Mesenchymal stem cell (in vitro differentiated cells and primary cell): ENCODE measurements around the gene MRPS21.

Experiments used
- DNase-seq: peaks from one replicate; pipeline ENCODE4 v3.0.0-alpha.2; 2013
- H2AFZ ChIP-seq: one replicate; pipeline ENCODE4 v1.6.1; 2013; ENCODE audit warnings: low read depth, mild to moderate bottlenecking, control low read depth, inconsistent platforms, low read length, moderate library complexity
- H2AK5ac ChIP-seq: 2 replicates; pipeline ENCODE4 v1.6.1; 2013; ENCODE audit warnings: low read length, moderate library complexity, mild to moderate bottlenecking, inconsistent platforms; ENCODE audit not compliant: severe bottlenecking
- H2BK120ac ChIP-seq: one replicate; pipeline ENCODE4 v1.6.1; 2013; ENCODE audit warnings: low read depth, mild to moderate bottlenecking, inconsistent platforms, low read length, moderate library complexity
- H2BK12ac ChIP-seq, 2 experiments: one replicate each; pipeline ENCODE4 v1.6.1; 2013; ENCODE audit warnings: inconsistent platforms in 2 of 2, low read length in 2 of 2, mild to moderate bottlenecking in 2 of 2, moderate library complexity in 2 of 2, control low read depth in 1 of 2
- H2BK15ac ChIP-seq: one replicate; pipeline ENCODE4 v1.6.1; 2013; ENCODE audit warnings: mild to moderate bottlenecking, low read depth, inconsistent platforms; ENCODE audit not compliant: poor library complexity, severe bottlenecking
- H2BK5ac ChIP-seq: 2 replicates; pipeline ENCODE4 v1.6.1; 2013; ENCODE audit warnings: low read depth, mild to moderate bottlenecking, low read length, control low read depth, inconsistent platforms; ENCODE audit not compliant: poor library complexity, severe bottlenecking
- H3K14ac ChIP-seq, 2 experiments: one replicate each; pipeline ENCODE4 v1.6.1; 2013; ENCODE audit warnings: inconsistent platforms in 2 of 2, low read length in 2 of 2, control low read depth in 1 of 2, mild to moderate bottlenecking in 1 of 2, moderate library complexity in 1 of 2
- H3K18ac ChIP-seq, 2 experiments: one replicate each; pipeline ENCODE4 v1.6.1; 2013; ENCODE audit warnings: inconsistent platforms in 2 of 2, low read length in 2 of 2, control low read depth in 1 of 2, low read depth in 1 of 2, mild to moderate bottlenecking in 1 of 2
- H3K23ac ChIP-seq, 2 experiments: one replicate each; pipeline ENCODE4 v1.6.1; 2013; ENCODE audit warnings: inconsistent platforms in 2 of 2, low read length in 2 of 2, mild to moderate bottlenecking in 2 of 2, moderate library complexity in 2 of 2, control low read depth in 1 of 2
- H3K27ac ChIP-seq: 2 replicates; pipeline ENCODE4 v1.5.1; 2013; ENCODE audit warnings: mild to moderate bottlenecking, moderate library complexity, low read length, control low read depth, inconsistent platforms; ENCODE audit not compliant: poor library complexity, severe bottlenecking
- H3K27me3 ChIP-seq, 2 experiments: 2 replicates each; pipeline versions ENCODE4 v1.6.1 to v1.7.0; 2013; ENCODE audit warnings: low read length in 2 of 2, mild to moderate bottlenecking in 2 of 2, moderate library complexity in 2 of 2, control low read depth in 1 of 2, inconsistent platforms in 1 of 2; ENCODE audit not compliant: control insufficient read depth in 1 of 2, insufficient read depth in 1 of 2
- H3K36me3 ChIP-seq, 2 experiments: 2 replicates each; pipeline versions ENCODE4 v1.6.1 to v1.7.0; 2013; ENCODE audit warnings: low read length in 2 of 2, control low read depth in 1 of 2, inconsistent platforms in 1 of 2, low read depth in 1 of 2, mild to moderate bottlenecking in 1 of 2; ENCODE audit not compliant: insufficient read depth in 2 of 2, control insufficient read depth in 1 of 2
- H3K4ac ChIP-seq, 2 experiments: one replicate each; pipeline ENCODE4 v1.6.1; 2013; ENCODE audit warnings: inconsistent platforms in 2 of 2, low read length in 2 of 2, mild to moderate bottlenecking in 2 of 2, moderate library complexity in 2 of 2, control low read depth in 1 of 2, low read depth in 1 of 2
- H3K4me1 ChIP-seq: 2 replicates; pipeline ENCODE4 v1.6.1; 2013; ENCODE audit warnings: low read depth, low read length, control low read depth; ENCODE audit not compliant: control insufficient read depth, insufficient read depth
- H3K4me2 ChIP-seq: 2 replicates; pipeline ENCODE4 v1.6.1; 2013; ENCODE audit warnings: low read length, mild to moderate bottlenecking, inconsistent platforms; ENCODE audit not compliant: poor library complexity, severe bottlenecking
- H3K4me3 ChIP-seq, 2 experiments: 2 replicates each; pipeline versions ENCODE4 v1.5.1 to v1.7.0; 2013; ENCODE audit warnings: low read length in 2 of 2, mild to moderate bottlenecking in 2 of 2, control low read depth in 1 of 2, low read depth in 1 of 2; ENCODE audit not compliant: insufficient read depth in 1 of 2
- H3K79me1 ChIP-seq: replicated peaks from 2 replicates; pipeline ENCODE4 v1.6.1; 2013; ENCODE audit warnings: mild to moderate bottlenecking, control low read depth, low read length, inconsistent platforms; ENCODE audit not compliant: poor library complexity, severe bottlenecking
- H3K9ac ChIP-seq: 2 replicates; pipeline ENCODE4 v1.7.0; 2013; ENCODE audit warnings: mild to moderate bottlenecking, low read length, moderate library complexity
- H3K9me3 ChIP-seq: 2 replicates; pipeline ENCODE4 v1.7.0; 2013; ENCODE audit warnings: mild to moderate bottlenecking, low read length; ENCODE audit not compliant: control insufficient read depth
- H4K8ac ChIP-seq: one replicate; pipeline ENCODE4 v1.6.1; 2013; ENCODE audit warnings: inconsistent platforms, mild to moderate bottlenecking, low read length, moderate library complexity
- H4K91ac ChIP-seq: one replicate; pipeline ENCODE4 v1.6.1; 2013; ENCODE audit warnings: mild to moderate bottlenecking, low read length, inconsistent platforms
- WGBS: methylation state at CpG from one replicate; pipeline ENCODE4 v1.1.7; 2013; ENCODE audit warnings: mixed read lengths; 5-methylcytosine and 5-hydroxymethylcytosine counted together

MRPS21 gene

GRCh38 chr1:150282558-150282958 is 11.1 kb upstream of the MRPS21 start:
- H3K27me3 ChIP-seq, result peaks cover 0 to 18% of the 10 kb centered on the region in 2 experiments
- no peak overlapping the region for H2BK5ac ChIP-seq
- H4K91ac ChIP-seq, result peak overlapping the region; percentile 68
- peak overlapping the region; percentile 98 for H3K9ac ChIP-seq
- H2AFZ ChIP-seq, result peak overlapping the region; percentile 76
- H3K14ac ChIP-seq, result peak overlapping the region in 1 of 2 experiments; percentile 18
- H3K18ac ChIP-seq, result peak overlapping the region; percentile 86 to 87
- peaks cover 5 to 48% of the 10 kb centered on the region in 2 experiments for H3K36me3 ChIP-seq
- H3K23ac ChIP-seq, result peak overlapping the region in 1 of 2 experiments; percentile 14
- no peak for DNase-seq
- H2AK5ac ChIP-seq, result no peak overlapping the region
- no peak overlapping the region for H2BK120ac ChIP-seq
- whole genome bisulfite sequencing, result 10% methylated on average over 21 of the region's 21 CpGs
- peak overlapping the region; percentile 91 for H3K4me2 ChIP-seq
- no peak overlapping the region for H3K27ac ChIP-seq
- no peaks in the 10 kb centered on the region for H3K9me3 ChIP-seq
- peak overlapping the region in 1 of 2 experiments; percentile 29 for H2BK12ac ChIP-seq
- peak overlapping the region; percentile 50 to 98 for H3K4me3 ChIP-seq
- H3K4me1 ChIP-seq, result peaks cover 11% of the 10 kb centered on the region
- H3K79me1 ChIP-seq, result no peaks in the 10 kb centered on the region
- peak overlapping the region; percentile 89 for H2BK15ac ChIP-seq
- H4K8ac ChIP-seq, result peak overlapping the region; percentile 77
- peak overlapping the region in 1 of 2 experiments; percentile 67 for H3K4ac ChIP-seq

GRCh38 chr1:150283260-150283659 is 10.4 kb upstream of the MRPS21 start:
- Histone ChIP-seq H2BK120ac (no peak overlapping the region), H3K14ac (no peak overlapping the region), H3K79me1 (no peaks in the 10 kb centered on the region), H3K18ac (no peak overlapping the region), H2AK5ac (no peak overlapping the region), H3K23ac (no peak overlapping the region), H3K27ac (no peak overlapping the region), H3K9me3 (no peaks in the 10 kb centered on the region), H3K4ac (no peak overlapping the region), H3K9ac (peak overlapping the region; percentile 98), H2BK12ac (no peak overlapping the region), H3K36me3 (peaks cover 5 to 51% of the 10 kb centered on the region in 2 experiments), H4K91ac (no peak overlapping the region), H2BK15ac (no peak overlapping the region), H2BK5ac (no peak overlapping the region), H2AFZ (no peak overlapping the region), H3K4me2 (no peak overlapping the region), H3K27me3 (peaks cover 0 to 21% of the 10 kb centered on the region in 2 experiments), H4K8ac (no peak overlapping the region), H3K4me3 (peak overlapping the region in 1 of 2 experiments; percentile 98), H3K4me1 (peaks cover 11% of the 10 kb centered on the region)
- no peak for DNase-seq
- 98% methylated on average over 10 of the region's 12 CpGs for WGBS

- no peak overlapping the region for H2AFZ ChIP-seq
- H2BK120ac ChIP-seq, result no peak overlapping the region
- no peak overlapping the region for H2AK5ac ChIP-seq
- no peak overlapping the region for H3K4ac ChIP-seq
- no peak overlapping the region for H2BK5ac ChIP-seq
- no peak overlapping the region for H3K9ac ChIP-seq
- no peak for DNase-seq
- 80% methylated on average over 1 of the region's 1 CpG for WGBS
- H3K36me3 ChIP-seq, result peaks cover 5 to 42% of the 10 kb centered on the region in 2 experiments
- H3K23ac ChIP-seq, result no peak overlapping the region
- H4K91ac ChIP-seq, result no peak overlapping the region
- no peak overlapping the region for H3K18ac ChIP-seq
- no peak overlapping the region for H3K4me2 ChIP-seq
- H3K4me1 ChIP-seq, result no peaks in the 10 kb centered on the region
- H3K4me3 ChIP-seq, result no peak overlapping the region
- no peak overlapping the region for H3K14ac ChIP-seq
- no peak overlapping the region for H2BK12ac ChIP-seq
- peaks cover 0 to 7% of the 10 kb centered on the region in 2 experiments for H3K27me3 ChIP-seq
- no peaks in the 10 kb centered on the region for H3K79me1 ChIP-seq
- H2BK15ac ChIP-seq, result no peak overlapping the region
- no peak overlapping the region for H3K27ac ChIP-seq
- no peak overlapping the region for H4K8ac ChIP-seq
- no peaks in the 10 kb centered on the region for H3K9me3 ChIP-seq
Observed at GRCh38 chr1:150288382-150288781, 5.3 kb upstream of the MRPS21 start.

- no peak overlapping the region for H4K91ac ChIP-seq
- no peak overlapping the region for H2BK5ac ChIP-seq
- no peaks in the 10 kb centered on the region for H3K9me3 ChIP-seq
- no peak overlapping the region for H2BK12ac ChIP-seq
- no peaks in the 10 kb centered on the region for H3K4me1 ChIP-seq
- H2AK5ac ChIP-seq, result no peak overlapping the region
- 92% methylated on average over 4 of the region's 4 CpGs for WGBS
- no peak overlapping the region for H3K14ac ChIP-seq
- no peak overlapping the region for H3K4me3 ChIP-seq
- H2AFZ ChIP-seq, result no peak overlapping the region
- no peak overlapping the region for H3K4me2 ChIP-seq
- H3K27ac ChIP-seq, result no peak overlapping the region
- H3K27me3 ChIP-seq, result peaks cover 0 to 7% of the 10 kb centered on the region in 2 experiments
- H3K23ac ChIP-seq, result no peak overlapping the region
- H2BK15ac ChIP-seq, result no peak overlapping the region
- H3K36me3 ChIP-seq, result peaks cover 5 to 42% of the 10 kb centered on the region in 2 experiments
- no peak overlapping the region for H2BK120ac ChIP-seq
- no peak overlapping the region for H3K18ac ChIP-seq
- H3K4ac ChIP-seq, result no peak overlapping the region
- H3K9ac ChIP-seq, result no peak overlapping the region
- H4K8ac ChIP-seq, result no peak overlapping the region
- peaks cover under 1% of the 10 kb centered on the region for H3K79me1 ChIP-seq
- DNase-seq, result no peak
Observed at GRCh38 chr1:150288822-150289221, 4.8 kb upstream of the MRPS21 start.
